NCI-H1048 (cell line): ENCODE results near the gene IRF2BP1.

ENCODE experiments used
- DNase-seq: peaks from one replicate; lab custom pipeline; 2025; lab: John Stamatoyannopoulos, UW

The IRF2BP1 gene

DNA sequence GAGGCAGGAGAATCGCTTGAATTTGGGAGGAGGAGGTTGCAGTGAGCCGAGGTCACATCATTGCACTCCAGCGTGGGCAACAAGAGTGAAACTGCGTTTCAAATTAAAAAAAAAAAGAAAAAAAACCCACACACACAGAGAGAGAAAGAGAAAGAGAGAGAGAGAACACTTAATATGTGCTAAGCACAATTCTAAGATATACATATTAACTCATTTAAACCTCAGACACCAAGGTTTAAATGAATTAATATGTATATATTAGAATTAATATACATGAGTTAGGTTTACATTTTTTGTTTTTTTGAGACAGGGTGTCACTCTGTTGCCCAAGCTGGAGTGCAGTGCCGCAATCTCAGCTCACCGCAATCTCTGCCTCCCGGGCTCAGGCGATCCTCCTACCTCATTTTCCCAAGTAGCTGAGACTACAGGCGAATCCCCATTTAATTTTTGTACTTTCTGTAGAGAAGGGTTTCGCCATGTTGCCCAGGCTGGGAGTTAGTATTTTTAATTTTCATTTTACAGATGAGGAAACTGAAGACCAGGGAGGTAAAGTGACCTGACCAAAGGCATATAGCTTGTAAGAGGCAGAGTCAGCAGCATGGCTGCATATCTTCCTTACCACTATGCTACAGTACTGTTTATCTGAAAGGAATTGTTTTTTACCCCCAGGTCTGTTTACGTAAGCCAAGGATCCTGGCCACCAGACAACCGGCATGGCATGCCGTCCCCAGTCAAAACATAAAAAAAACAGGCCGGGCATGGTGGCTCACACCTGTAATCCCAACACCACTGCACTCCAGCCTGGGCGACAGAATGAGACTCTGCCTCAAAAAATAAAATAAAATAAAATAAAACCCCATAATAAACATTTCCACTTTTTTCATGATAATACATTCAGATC is 25.3 kb downstream of the IRF2BP1 start:
- DNase-seq: no peak

- DNase-seq: no peak
Measured at GRCh38 chr19:45854167-45854778, 31.7 kb downstream of the IRF2BP1 start.

GRCh38 chr19:45852983-45853382 is 33.0 kb downstream of the IRF2BP1 start:
- no peak for DNase-seq

- DNase-seq: no peak
Measured at GRCh38 chr19:45852145-45852750, 33.7 kb downstream of the IRF2BP1 start.

GRCh38 chr19:45848922-45849321 is 37.0 kb downstream of the IRF2BP1 start:
- DNase-seq: no peak

DNA sequence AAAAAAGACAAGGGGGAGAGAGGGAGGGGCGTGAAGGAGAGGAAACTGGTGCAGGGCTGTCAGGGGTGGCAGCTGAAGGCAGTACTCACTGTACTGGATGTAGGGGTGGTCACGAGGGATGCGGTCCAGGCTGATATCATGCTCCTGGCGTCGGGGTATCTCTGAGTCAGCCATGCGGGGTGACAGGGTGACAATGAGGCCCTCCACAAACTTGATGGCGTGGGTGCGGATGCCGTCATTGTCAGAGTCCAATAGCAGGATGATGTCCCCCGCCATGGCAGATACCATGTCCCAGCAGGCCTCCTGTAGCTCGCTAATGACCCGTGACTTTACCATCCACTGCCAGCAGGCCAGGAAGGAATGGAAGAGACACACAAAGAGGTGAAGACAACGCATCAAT is 38.3 kb downstream of the IRF2BP1 start:
- no peak for DNase-seq

- no peak for DNase-seq
Measured at GRCh38 chr19:45842198-45842597, 43.7 kb downstream of the IRF2BP1 start.

GRCh38 chr19:45834970-45835369 is 51.0 kb downstream of the IRF2BP1 start:
- no peak for DNase-seq
